ENCODE data around the gene DUSP7. TPM values are rescaled to one million over a fixed set of nuclear protein-coding genes. Genes with fewer than 3 reads are reported as not detected.

Gene DUSP7
- total RNA-seq, 1 donor from 2014 or later, result 9.5 TPM

DNA sequence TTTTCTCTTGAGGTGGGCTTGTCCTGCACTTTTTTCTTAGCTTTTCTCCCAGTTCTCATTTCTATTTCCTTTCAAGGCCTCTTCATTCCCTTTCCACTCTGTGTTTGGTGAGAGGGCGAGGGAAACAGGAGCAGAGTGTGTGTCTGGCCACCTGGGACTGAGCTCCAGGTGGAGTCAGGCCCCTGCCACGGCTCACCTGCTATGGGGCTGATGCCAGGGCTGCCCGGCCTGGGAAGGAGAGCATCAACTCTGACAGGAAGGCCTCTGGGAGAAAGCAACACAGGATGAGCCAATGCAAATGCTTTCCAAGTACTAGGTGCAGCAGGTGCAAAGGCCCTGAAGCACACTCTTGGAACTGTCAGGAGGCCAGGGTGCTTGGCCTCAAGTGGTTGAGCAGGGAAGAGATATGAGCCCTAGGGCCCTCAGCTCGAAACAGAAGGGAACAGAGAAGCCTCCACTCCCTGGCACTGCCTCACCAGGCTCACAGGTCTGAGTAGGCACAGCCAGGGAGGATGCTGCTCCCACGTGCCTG, 27.3 kb upstream of the DUSP7 start:
- peaks cover 16% of the 10 kb centered on the region for H3K4me1 Mint-ChIP-seq (ENCODE audit: low read depth, unreplicated experiment)
- DNase-seq, result no peak
- H3K27ac Mint-ChIP-seq (ENCODE audit: unreplicated experiment), result no peak overlapping the region
- TF ChIP-seq, protein P1, sequence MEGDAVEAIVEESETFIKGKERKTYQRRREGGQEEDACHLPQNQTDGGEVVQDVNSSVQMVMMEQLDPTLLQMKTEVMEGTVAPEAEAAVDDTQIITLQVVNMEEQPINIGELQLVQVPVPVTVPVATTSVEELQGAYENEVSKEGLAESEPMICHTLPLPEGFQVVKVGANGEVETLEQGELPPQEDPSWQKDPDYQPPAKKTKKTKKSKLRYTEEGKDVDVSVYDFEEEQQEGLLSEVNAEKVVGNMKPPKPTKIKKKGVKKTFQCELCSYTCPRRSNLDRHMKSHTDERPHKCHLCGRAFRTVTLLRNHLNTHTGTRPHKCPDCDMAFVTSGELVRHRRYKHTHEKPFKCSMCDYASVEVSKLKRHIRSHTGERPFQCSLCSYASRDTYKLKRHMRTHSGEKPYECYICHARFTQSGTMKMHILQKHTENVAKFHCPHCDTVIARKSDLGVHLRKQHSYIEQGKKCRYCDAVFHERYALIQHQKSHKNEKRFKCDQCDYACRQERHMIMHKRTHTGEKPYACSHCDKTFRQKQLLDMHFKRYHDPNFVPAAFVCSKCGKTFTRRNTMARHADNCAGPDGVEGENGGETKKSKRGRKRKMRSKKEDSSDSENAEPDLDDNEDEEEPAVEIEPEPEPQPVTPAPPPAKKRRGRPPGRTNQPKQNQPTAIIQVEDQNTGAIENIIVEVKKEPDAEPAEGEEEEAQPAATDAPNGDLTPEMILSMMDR (IDR thresholded peaks at IDR 0.05; ENCODE audit: partially characterized antibody, unreplicated experiment), result no peak
- H3K4me3 Mint-ChIP-seq (ENCODE audit: unreplicated experiment), result no peak overlapping the region
- peaks cover 3% of the 10 kb centered on the region for H3K9me3 Mint-ChIP-seq (ENCODE audit: unreplicated experiment)
- no peaks in the 10 kb centered on the region for H3K36me3 Mint-ChIP-seq (ENCODE audit: unreplicated experiment)
- no peaks in the 10 kb centered on the region for H3K27me3 Mint-ChIP-seq (ENCODE audit: unreplicated experiment)

DNA sequence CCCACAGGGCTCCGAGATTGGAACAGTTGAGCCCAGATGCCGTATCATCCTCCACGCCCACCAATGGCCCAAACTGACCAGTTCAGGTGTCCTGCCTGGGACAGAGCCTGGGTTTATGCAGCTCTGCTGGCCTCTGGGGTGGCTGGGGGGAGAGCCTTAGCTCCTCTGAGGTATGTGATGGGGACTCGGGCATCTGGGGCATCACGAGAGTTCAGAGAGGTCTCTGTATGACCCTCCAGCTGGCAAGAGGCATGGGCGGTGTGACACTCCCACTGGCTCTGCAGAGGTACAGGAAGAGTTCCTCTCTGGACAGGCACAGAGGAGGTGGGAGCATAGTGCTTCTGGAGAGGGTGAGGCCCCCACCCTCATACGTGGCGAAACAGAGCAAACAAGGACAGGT, 26.6 kb upstream of the DUSP7 start:
- H3K9me3 Mint-ChIP-seq (ENCODE audit: unreplicated experiment), result peaks cover 3% of the 10 kb centered on the region
- H3K36me3 Mint-ChIP-seq (ENCODE audit: unreplicated experiment), result no peaks in the 10 kb centered on the region
- TF ChIP-seq, protein P1 (IDR thresholded peaks at IDR 0.05; ENCODE audit: partially characterized antibody, unreplicated experiment), result no peak
- no peaks in the 10 kb centered on the region for H3K27me3 Mint-ChIP-seq (ENCODE audit: unreplicated experiment)
- no peak for DNase-seq
- H3K4me1 Mint-ChIP-seq (ENCODE audit: low read depth, unreplicated experiment), result peaks cover 16% of the 10 kb centered on the region
- no peak overlapping the region for H3K4me3 Mint-ChIP-seq (ENCODE audit: unreplicated experiment)
- H3K27ac Mint-ChIP-seq (ENCODE audit: unreplicated experiment), result no peak overlapping the region

DNA sequence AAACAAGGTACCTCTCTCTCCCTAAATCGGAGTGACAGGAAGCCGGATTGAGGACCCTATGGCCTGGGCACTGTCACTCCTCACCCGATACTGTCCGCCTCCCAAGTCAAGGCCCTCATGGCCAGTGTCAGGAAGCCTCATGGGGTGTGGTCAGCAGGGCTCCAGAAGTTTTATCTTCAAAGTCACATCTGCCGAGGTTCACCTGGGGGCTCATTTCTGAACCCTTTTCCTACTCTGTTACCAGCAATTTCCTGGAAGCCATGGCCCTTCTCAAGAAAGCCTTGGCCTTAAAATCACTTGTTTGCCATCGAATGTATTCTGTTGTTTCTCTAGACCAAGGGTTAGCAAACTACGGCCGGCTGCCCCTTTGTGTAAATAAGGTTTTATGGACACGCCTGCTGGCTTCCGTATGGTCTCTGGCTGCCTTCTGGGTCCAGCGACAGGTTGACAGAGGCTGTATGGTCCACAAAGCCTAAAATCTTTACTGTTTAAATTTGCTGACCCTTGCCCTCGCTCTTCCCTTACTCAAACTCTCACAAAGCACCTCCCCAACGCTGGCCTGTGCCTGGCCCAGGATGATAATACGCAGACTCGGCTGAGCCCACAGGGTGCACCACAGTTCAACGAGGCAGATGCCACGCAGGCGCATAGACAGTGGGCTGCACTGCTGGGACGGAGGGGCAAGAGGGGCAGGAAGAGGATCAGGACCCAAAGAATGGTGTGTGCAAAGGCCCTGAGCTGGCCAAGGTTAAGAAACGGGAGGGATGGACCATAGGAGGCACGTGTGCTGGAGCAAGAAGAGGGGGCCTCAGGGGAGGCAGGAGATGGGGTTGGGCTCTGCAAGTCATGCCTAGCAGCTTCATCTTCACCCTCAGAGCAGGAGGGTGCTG, 24.7 kb upstream of the DUSP7 start:
- Mint-ChIP-seq H3K36me3 (ENCODE audit: unreplicated experiment) (no peaks in the 10 kb centered on the region), H3K27ac (ENCODE audit: unreplicated experiment) (no peak overlapping the region), H3K27me3 (ENCODE audit: unreplicated experiment) (peaks cover 2% of the 10 kb centered on the region), H3K4me1 (ENCODE audit: low read depth, unreplicated experiment) (peaks cover 3% of the 10 kb centered on the region), H3K9me3 (ENCODE audit: unreplicated experiment) (no peaks in the 10 kb centered on the region), H3K4me3 (ENCODE audit: unreplicated experiment) (no peak overlapping the region)
- no peak for DNase-seq
- TF ChIP-seq, protein P1 (IDR thresholded peaks at IDR 0.05; ENCODE audit: partially characterized antibody, unreplicated experiment), result no peak

DNA sequence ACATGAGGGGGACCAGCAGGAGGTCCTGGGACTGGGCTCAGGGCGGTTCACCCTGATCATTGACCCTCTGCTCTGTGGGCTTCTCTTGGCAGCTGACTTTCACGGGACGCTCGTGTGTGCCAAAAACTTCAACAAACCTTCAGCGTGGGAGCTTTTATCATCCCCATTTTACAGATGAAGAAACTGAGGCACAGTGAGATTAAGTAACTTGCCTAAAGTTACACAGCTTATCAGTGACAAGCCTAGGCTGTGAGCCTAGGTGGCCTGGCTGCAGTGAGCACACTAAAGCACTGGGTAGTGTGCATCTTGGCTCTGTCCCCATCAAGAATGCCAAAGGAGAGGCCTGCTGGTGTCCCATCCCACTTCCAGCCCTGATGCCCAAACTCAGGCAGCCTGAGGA, 23.6 kb upstream of the DUSP7 start:
- Mint-ChIP-seq H3K4me3 (ENCODE audit: unreplicated experiment) (no peak overlapping the region), H3K36me3 (ENCODE audit: unreplicated experiment) (no peaks in the 10 kb centered on the region), H3K27me3 (ENCODE audit: unreplicated experiment) (peaks cover 2% of the 10 kb centered on the region), H3K9me3 (ENCODE audit: unreplicated experiment) (no peaks in the 10 kb centered on the region), H3K27ac (ENCODE audit: unreplicated experiment) (no peak overlapping the region), H3K4me1 (ENCODE audit: low read depth, unreplicated experiment) (peaks cover 3% of the 10 kb centered on the region)
- DNase-seq, result no peak
- TF ChIP-seq, protein P1 (IDR thresholded peaks at IDR 0.05; ENCODE audit: partially characterized antibody, unreplicated experiment), result no peak
